T-helper 1 cell treated with Interleukin-12 subunit alpha and Interleukin-12 subunit beta and Interleukin-4 antibody, amounts not matched to agents 30 μg/mL and 1 μg/mL, for 36 hours (primary cell): ENCODE data around the gene MYCN.
"Not testable (repeated sequence)": the region's sequence is repeated elsewhere in the genome, so short reads cannot be mapped to it uniquely, and the experiment has no call there.

Source experiments
- H3K27ac Mint-ChIP-seq: one replicate; pipeline ENCODE4 v1.8.0; 2021; ENCODE audit warnings: mild to moderate bottlenecking, mixed read lengths
- H3K27me3 Mint-ChIP-seq: one replicate; pipeline ENCODE4 v1.8.0; 2021; ENCODE audit warnings: low read depth, mixed read lengths
- H3K36me3 Mint-ChIP-seq: one replicate; pipeline ENCODE4 v1.8.0; 2021; ENCODE audit warnings: low read depth, mixed read lengths
- H3K4me1 Mint-ChIP-seq: one replicate; pipeline ENCODE4 v1.8.0; 2021; ENCODE audit warnings: low read depth, mixed read lengths
- H3K4me3 Mint-ChIP-seq: one replicate; pipeline ENCODE4 v1.8.0; 2021; ENCODE audit warnings: mild to moderate bottlenecking, moderate library complexity, mixed read lengths
- H3K9me3 Mint-ChIP-seq: one replicate; pipeline ENCODE4 v1.8.0; 2021; ENCODE audit warnings: mixed read lengths

Gene MYCN

DNA sequence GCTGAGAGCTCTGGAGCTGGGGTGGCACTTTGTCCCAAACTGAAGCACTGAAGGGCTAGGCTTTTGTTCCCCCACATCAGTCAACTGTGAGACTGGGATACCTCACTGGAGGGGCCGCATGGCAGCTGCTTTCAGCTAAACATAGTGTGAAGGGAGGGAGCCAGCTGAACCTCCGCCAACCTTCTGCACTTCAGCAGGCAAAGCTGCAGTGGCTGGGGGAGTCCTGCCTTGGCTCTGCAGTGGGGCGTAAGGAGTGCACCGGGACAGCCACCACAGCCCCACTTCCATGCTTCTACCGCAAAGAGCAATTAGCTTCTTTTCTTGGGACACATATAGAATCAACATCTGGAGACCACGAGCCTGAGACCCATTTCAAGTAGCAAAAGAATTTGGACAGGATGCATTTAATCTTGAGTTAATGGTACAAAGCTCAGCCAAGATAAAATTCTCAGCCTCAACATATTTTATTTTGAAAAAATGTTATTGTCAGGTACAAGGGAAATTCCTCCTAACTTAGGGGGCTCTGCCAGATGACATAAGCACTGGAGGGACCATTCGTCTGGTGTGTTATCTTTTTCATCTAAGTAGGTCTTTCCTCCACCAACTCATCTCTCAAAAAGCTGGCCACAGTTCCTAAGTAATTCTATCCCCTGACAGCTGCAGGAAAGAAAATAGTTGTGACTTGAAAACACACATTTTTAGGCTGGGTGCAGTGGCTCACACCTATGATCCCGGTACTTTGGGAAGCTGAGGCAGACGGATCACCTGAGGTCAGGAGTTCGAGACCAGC is 25.6 kb upstream of the MYCN start:
- Mint-ChIP-seq H3K4me1 (no peaks in the 10 kb centered on the region), H3K9me3 (no peaks in the 10 kb centered on the region), H3K27ac (no peak overlapping the region), H3K4me3 (no peak overlapping the region), H3K36me3 (no peaks in the 10 kb centered on the region), H3K27me3 (peaks cover 4% of the 10 kb centered on the region)

DNA sequence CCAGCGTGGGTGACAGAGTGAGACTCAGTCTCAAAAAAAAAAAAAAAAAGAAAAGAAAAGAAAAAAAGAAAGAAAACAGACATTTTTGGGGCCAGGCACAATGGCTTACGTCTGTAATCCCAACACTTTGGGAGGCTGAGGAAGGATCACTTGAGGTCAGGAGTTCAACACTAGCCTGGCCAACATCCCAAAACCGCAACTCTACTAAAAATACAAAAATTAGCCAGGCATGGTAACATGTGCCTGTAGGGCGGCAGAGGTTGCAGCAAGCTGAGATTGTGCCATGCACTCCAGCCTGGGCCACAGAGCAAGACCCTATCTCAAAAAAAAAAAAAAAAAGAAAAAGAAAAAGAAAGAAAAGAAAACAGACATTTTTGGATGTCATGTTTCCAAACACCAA is 24.8 kb upstream of the MYCN start:
- H3K36me3 Mint-ChIP-seq, H3K4me1 Mint-ChIP-seq, H3K4me3 Mint-ChIP-seq, H3K27me3 Mint-ChIP-seq, H3K9me3 Mint-ChIP-seq, H3K27ac Mint-ChIP-seq: not testable (repeated sequence)

DNA sequence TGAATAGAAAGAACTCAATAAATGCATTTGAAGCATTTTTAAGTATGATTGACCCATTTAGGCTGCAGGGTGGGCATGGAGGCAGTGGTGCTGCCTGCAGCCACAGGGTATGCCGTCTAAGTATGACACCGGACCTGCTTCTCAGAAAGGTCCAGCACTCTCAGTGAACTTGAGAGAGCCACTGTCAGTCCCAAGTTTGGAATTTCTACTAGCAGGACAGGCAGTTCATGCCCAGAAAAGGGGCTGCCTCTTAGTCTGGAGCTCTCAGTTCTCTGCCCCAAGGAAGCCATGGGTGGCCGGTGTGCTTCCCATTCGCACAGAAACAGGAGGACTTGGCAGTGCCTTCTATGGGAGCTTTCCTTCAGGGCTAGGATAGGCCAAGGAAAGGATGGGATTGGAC is 24.0 kb upstream of the MYCN start:
- Mint-ChIP-seq H3K36me3 (no peaks in the 10 kb centered on the region), H3K27me3 (peaks cover 4% of the 10 kb centered on the region), H3K9me3 (no peaks in the 10 kb centered on the region), H3K4me1 (no peaks in the 10 kb centered on the region), H3K4me3 (no peak overlapping the region), H3K27ac (no peak overlapping the region)

DNA sequence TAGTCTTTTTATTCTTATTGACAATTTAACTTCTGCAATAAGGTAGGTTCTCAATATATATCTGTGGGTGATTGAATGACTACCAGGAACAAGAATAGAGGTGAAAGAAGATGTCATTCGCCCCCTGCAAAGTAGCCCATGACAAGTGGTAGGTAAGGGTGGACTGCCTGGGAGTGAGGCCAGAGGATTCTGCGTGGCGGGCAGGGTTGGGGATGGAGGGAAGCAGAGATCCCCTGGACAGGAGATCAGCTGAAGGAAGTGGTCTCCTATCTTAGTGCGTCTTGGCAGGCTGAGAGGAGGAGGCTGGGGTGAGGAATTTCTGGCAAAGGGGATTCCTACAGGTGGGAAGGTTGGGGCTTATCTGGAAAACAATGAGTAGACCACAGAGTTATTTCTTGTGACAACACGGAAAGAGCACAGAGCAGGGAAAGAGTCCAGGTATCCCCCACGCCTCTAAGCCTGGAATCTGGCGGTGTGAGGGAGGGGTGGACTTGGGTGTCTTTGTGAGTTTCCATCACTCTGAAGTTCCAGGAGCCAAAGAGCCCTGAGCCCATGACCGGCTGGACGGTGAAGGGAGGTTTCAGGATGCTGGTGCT is 21.5 kb upstream of the MYCN start:
- no peaks in the 10 kb centered on the region for H3K9me3 Mint-ChIP-seq
- H3K27ac Mint-ChIP-seq, result no peak overlapping the region
- H3K27me3 Mint-ChIP-seq, result peaks cover 4% of the 10 kb centered on the region
- no peaks in the 10 kb centered on the region for H3K36me3 Mint-ChIP-seq
- no peak overlapping the region for H3K4me3 Mint-ChIP-seq
- no peaks in the 10 kb centered on the region for H3K4me1 Mint-ChIP-seq

DNA sequence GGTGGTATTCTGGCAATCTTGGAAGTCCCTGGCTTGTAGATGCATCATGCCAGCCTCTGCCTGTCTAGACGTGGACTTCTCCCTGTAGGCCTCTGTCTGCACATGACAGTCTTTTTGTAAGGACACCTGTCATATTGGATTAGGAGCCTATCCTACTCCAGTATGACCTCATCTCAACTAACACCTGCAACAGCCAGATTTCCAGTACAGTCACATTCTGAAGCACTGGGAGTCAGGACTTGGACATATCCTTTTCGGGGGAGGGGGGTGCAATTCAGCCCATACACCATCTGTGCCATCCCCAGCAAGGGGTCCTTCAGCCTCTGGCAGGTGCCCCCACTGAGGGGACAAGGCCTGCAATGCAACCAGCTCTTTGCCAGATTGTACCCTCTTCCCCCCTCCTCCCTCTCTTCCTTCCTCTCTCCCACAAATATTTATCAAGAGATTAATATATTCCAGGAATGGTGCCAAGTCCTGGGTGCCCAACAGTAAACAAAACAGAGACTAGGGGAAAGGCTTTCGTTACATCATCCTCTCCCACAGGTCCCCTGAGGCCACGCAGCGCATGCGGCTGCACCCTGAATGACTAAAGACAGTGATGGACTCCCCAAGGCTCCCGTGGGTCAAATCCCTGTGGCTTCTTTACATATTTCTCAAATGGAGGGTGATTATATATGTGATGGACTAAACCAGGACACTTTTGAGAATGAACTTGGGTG is 20.5 kb upstream of the MYCN start:
- peaks cover 4% of the 10 kb centered on the region for H3K27me3 Mint-ChIP-seq
- no peaks in the 10 kb centered on the region for H3K4me1 Mint-ChIP-seq
- H3K27ac Mint-ChIP-seq, result no peak overlapping the region
- H3K36me3 Mint-ChIP-seq, result no peaks in the 10 kb centered on the region
- H3K4me3 Mint-ChIP-seq, result no peak overlapping the region
- H3K9me3 Mint-ChIP-seq, result no peaks in the 10 kb centered on the region

DNA sequence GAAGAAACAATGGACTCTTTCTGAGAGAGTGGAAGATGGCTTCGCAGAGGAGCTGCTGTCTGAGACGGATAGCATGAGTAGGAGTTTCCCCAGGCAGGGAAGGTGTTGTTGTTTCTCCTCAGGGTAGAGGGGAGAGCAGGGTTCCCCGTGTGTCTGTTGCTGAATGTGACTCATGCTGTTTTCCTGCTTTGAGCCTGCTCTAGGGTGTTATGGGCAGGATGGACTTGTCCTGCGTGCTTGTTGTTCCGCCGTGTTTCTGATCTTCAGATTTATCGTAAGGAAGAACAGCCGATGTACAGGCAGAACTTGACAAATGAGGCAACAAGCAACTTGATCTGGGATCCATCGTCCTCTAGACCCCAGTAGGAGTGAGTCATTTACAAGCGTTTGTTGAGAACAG is 19.7 kb upstream of the MYCN start:
- H3K36me3 Mint-ChIP-seq, result no peaks in the 10 kb centered on the region
- no peak overlapping the region for H3K27ac Mint-ChIP-seq
- H3K4me3 Mint-ChIP-seq, result no peak overlapping the region
- H3K9me3 Mint-ChIP-seq, result no peaks in the 10 kb centered on the region
- peaks cover 4% of the 10 kb centered on the region for H3K27me3 Mint-ChIP-seq
- H3K4me1 Mint-ChIP-seq, result no peaks in the 10 kb centered on the region

DNA sequence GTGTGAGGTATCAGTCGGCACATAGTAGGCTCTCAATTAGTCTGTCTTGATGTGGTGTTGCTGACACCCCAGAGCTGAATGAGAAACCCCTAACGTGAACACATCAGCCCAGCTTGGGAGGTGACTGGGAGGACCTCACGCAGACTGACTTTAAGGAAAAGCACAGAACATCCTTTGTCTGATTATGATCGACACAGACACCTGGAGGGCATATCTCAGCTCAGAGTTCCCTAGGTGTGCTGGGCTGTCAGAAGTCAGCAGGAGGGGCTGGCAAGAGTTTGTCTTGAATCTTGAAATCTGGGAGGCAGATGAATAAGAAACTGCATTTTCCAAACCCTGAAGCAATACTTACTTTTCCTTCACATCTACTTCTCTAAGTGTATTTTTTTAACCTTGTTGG is 16.8 kb upstream of the MYCN start:
- Mint-ChIP-seq H3K4me1 (no peaks in the 10 kb centered on the region), H3K27me3 (no peaks in the 10 kb centered on the region), H3K36me3 (no peaks in the 10 kb centered on the region), H3K4me3 (no peak overlapping the region), H3K9me3 (no peaks in the 10 kb centered on the region), H3K27ac (no peak overlapping the region)

DNA sequence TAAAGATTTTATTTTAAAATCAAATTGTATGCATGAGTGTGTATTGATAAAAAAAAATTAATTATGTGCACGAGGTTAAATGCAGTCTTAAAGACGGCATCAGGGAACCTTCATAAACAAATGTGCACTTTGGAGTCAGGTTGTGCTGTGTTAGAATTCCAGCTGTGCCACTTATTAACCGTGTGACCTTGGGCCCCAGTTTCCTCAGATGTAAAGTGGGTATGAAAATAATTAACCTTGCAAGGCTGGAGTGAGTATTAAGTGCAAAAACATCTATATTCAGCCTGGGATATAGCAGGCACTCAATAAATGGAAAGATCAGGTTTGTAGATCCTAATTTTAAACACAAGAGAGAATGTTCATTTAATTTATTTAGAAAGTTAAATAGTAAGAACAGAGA is 14.5 kb upstream of the MYCN start:
- Mint-ChIP-seq H3K27me3 (no peaks in the 10 kb centered on the region), H3K36me3 (no peaks in the 10 kb centered on the region), H3K9me3 (no peaks in the 10 kb centered on the region), H3K27ac (no peak overlapping the region), H3K4me1 (no peaks in the 10 kb centered on the region), H3K4me3 (no peak overlapping the region)

DNA sequence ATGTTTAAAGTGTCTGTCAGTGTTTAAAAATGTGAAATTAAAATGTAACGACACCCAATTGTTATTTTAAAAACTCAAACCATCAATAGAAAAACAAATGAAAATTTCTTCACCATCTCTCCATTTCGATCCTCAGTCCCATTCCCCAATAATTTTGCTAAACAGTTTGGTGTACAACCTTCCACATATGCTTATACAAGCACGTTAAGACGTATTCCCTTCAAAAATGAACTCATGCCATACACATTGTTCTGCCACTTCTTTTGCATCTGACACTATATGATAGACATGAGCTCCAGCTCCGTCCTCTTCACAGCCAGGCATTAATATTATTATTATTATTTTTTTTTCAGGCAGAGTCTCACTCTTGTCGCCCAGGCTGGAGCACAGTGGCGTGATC is 14.1 kb upstream of the MYCN start:
- no peaks in the 10 kb centered on the region for H3K27me3 Mint-ChIP-seq
- H3K4me1 Mint-ChIP-seq, result no peaks in the 10 kb centered on the region
- no peak overlapping the region for H3K27ac Mint-ChIP-seq
- no peaks in the 10 kb centered on the region for H3K36me3 Mint-ChIP-seq
- no peaks in the 10 kb centered on the region for H3K9me3 Mint-ChIP-seq
- no peak overlapping the region for H3K4me3 Mint-ChIP-seq

DNA sequence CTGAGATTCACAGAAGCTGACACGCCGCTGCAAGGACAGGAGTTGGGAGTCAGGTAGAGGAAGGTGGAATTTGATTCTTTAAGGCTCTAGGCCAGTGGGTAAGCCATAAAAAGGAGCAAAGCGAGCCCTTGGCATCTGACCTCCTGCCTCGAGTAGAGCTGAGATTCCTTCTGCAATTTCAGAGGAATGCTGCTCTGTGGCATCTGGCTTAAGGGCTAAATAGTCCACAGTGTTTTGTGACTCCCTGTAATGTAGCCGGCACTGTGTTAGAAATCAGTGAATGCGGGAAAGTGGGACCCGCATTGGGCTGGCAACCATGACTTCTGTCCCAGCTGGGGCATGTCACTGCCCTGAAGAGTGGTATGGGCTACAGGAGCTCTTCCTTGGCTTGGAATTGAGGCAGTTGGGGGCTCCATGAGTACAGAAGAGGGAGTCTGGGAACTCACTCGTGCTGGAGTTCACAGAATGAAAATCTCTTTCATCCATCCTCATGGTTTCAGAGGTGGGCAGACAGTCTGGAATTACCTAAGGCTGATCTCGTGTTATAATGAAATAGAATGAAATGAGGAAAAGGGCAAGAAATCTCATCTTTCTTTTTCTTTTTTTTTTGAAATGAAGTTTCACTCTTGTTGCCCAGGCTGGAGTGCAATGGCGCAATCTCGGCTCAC is 12.7 kb upstream of the MYCN start:
- no peaks in the 10 kb centered on the region for H3K9me3 Mint-ChIP-seq
- no peaks in the 10 kb centered on the region for H3K36me3 Mint-ChIP-seq

DNA sequence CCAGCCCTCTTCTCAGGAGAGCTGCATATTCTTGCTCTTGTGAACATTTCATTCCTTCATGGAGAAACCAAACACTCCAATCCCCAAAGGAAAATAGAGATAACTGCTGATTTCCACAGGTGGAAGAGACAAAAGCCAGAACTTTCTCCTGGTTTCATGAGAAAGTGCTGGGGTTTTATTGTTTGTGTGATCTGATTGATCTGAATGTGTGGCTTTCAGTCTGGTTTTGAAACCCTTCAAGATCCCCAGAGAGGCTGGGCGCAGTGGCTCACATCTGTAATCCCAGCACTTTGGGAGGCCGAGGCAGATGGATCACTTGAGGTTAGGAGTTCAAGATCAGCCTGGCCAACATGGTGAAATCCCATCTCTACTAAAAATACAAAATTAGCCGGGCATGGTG is 11.3 kb upstream of the MYCN start:
- H3K36me3 Mint-ChIP-seq, H3K4me1 Mint-ChIP-seq, H3K9me3 Mint-ChIP-seq, H3K27ac Mint-ChIP-seq, H3K4me3 Mint-ChIP-seq, H3K27me3 Mint-ChIP-seq: not testable (repeated sequence)

More for the DNA sequence above, 12.7 kb upstream of the MYCN start:
- Mint-ChIP-seq H3K4me1 (no peaks in the 10 kb centered on the region), H3K27ac (no peak overlapping the region), H3K4me3 (no peak overlapping the region), H3K27me3 (no peaks in the 10 kb centered on the region)

DNA sequence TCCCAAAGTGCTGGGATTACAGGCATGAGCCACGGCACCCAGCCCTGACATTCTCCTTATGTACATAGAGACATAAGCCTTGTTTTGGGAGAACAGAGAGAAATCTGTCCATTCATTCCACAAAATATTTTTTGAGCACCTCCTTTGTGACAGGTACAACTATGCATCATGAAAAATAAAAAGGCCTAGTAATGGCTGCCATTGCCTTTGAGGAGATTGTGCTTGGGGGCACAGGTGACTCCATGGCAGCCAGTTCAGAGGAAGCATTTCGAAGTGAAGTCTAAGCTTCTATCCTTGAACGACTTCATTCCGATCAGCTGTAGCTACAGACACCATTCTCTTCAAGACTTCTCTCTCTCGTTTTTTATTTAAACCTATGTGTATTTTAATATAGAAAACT is 10.5 kb upstream of the MYCN start:
- no peaks in the 10 kb centered on the region for H3K4me1 Mint-ChIP-seq
- H3K9me3 Mint-ChIP-seq, result no peaks in the 10 kb centered on the region
- H3K36me3 Mint-ChIP-seq, result no peaks in the 10 kb centered on the region
- no peak overlapping the region for H3K4me3 Mint-ChIP-seq
- H3K27me3 Mint-ChIP-seq, result no peaks in the 10 kb centered on the region
- H3K27ac Mint-ChIP-seq, result no peak overlapping the region

DNA sequence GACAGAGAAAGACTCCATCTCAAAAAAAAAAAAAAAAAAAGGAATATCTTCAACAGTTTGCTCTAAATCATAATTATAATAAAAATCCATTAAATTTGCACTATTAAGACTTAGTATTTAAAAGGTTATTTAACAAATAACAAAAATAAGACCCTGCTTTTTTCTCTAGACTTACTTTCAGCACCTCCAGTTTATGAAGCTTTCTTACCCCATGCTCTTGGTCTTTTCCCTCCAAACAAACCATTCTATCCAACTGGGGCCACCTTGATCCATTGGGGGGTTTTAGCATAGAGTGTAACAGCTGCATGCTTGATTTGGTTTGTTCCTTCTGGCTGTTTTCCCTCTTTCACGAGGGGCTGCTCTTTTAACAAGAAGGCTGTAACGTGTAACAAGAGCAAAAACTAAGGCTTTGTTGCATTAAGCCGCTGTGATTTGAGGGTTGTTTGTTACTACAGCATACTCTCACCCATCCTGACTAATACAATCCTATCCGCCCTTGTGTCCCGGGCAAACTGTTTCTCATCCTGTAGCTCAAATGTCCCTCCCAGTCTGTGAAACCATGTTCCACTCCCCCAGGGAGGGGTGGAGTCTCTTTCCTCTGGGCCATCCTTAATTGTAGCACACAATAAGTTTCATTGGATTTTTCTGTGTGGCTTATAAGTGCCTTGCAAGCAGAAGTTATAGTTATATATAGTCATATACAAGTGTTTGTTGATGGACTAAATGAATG is 9.6 kb upstream of the MYCN start:
- Mint-ChIP-seq H3K4me3 (no peak overlapping the region), H3K36me3 (no peaks in the 10 kb centered on the region), H3K9me3 (no peaks in the 10 kb centered on the region), H3K27ac (no peak overlapping the region), H3K4me1 (no peaks in the 10 kb centered on the region), H3K27me3 (peaks cover 6% of the 10 kb centered on the region)

DNA sequence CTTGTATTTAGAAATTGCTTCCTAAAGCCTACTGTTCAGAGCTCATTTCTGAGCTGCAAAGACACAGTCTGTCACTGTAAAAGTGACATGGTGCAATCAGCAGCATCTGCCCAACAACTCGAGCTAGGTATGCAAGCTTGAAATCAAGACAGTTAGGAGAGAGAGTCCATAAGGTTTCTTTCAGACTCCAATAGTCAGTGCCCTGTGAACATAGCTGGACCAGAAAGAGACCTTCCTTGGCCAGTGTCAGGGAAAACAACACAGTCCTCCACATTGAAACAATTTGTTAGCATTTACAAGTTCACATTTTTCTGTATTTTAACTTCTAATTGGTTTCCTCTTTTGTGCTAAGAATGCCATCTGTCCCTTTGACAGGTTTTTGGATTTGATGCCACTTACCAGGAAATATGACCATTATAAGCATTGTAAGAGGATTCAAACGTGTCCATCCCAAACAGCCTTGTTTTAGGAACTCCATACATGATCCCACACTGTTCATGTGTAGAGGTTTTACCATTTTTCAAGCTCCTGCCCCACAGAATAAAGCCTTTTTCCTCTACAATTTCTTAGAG is 8.9 kb upstream of the MYCN start:
- Mint-ChIP-seq H3K4me1 (no peaks in the 10 kb centered on the region), H3K4me3 (no peak overlapping the region), H3K27me3 (peaks cover 7% of the 10 kb centered on the region), H3K9me3 (no peaks in the 10 kb centered on the region), H3K27ac (no peak overlapping the region), H3K36me3 (no peaks in the 10 kb centered on the region)
